Sigmoid colon (tissue), 4 donors: ENCODE results near the gene NAA16.

Experiments
- EP300 ChIP-seq, 4 donors: sonication (generic); formaldehyde crosslinking; IDR thresholded peaks; one replicate each; pipeline ENCODE4 v1.6.1; 2017; ENCODE audit warnings: antibody characterized with exemption in 4 of 4
- POLR2A ChIP-seq, 2 donors: fragments of 450-650 bp; IDR thresholded peaks; one replicate each; pipeline ENCODE4 v1.6.1; 2016; ENCODE audit warnings: antibody characterized with exemption in 2 of 2, mild to moderate bottlenecking in 2 of 2, moderate library complexity in 2 of 2
- POLR2AphosphoS5 ChIP-seq, 4 donors: sonication (generic); formaldehyde crosslinking; IDR thresholded peaks; one replicate each; pipeline ENCODE4 v1.6.1; 2017; ENCODE audit warnings: antibody characterized with exemption in 4 of 4
- TF ChIP-seq, protein P1 (sequence below), 4 experiments: fragments of 450-650 bp in 3 of 4; fragments of 200-600 bp in 1 of 4; IDR thresholded peaks; one replicate each; pipeline ENCODE4 v1.5.1; 2016 to 2019; ENCODE audit warnings: antibody characterized with exemption in 4 of 4, mild to moderate bottlenecking in 3 of 4, moderate library complexity in 2 of 4

DNA sequence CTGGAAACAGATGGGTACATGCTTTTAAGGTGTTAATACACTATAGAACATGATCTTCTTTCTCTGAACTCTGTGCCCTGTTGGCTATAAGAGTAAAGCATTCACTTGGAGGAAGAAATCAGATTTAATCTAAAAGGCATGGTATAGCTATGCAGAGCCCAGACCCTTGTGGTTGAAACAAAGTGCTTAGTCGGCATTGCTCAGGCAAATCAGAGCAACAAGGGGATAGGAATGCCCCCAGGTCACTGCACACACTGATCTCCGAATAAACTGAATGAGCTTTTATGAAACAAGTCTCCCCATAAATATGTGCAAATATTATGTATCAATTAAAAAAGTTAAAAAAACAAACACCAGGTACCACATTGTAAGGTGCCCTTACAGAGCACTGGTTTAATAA lies 94.3 kb downstream of the NAA16 start:
- TF ChIP-seq, protein P1, sequence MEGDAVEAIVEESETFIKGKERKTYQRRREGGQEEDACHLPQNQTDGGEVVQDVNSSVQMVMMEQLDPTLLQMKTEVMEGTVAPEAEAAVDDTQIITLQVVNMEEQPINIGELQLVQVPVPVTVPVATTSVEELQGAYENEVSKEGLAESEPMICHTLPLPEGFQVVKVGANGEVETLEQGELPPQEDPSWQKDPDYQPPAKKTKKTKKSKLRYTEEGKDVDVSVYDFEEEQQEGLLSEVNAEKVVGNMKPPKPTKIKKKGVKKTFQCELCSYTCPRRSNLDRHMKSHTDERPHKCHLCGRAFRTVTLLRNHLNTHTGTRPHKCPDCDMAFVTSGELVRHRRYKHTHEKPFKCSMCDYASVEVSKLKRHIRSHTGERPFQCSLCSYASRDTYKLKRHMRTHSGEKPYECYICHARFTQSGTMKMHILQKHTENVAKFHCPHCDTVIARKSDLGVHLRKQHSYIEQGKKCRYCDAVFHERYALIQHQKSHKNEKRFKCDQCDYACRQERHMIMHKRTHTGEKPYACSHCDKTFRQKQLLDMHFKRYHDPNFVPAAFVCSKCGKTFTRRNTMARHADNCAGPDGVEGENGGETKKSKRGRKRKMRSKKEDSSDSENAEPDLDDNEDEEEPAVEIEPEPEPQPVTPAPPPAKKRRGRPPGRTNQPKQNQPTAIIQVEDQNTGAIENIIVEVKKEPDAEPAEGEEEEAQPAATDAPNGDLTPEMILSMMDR (IDR thresholded peaks at IDR 0.05) = no peak
- TF ChIP-seq POLR2A (IDR thresholded peaks at IDR 0.05) (no peak), POLR2AphosphoS5 (IDR thresholded peaks at IDR 0.05) (no peak), EP300 (IDR thresholded peaks at IDR 0.05) (no peak)
